ENCODE results near the gene CPLANE2. TPM values are rescaled to one million over a fixed set of nuclear protein-coding genes. Genes with fewer than 3 reads are reported as not detected.

Gene CPLANE2
- total RNA-seq, 1 donor from 2014 or later = 2.0 TPM

- peak; percentile 57 for DNase-seq
Observed at GRCh38 chr1:16187748-16188401, 49.1 kb downstream of the CPLANE2 start.

GRCh38 chr1:16186655-16187235 lies 50.2 kb downstream of the CPLANE2 start:
- no peak for DNase-seq

GRCh38 chr1:16184557-16185303 lies 52.3 kb downstream of the CPLANE2 start:
- DNase-seq = no peak

GRCh38 chr1:16183765-16184556 lies 53.0 kb downstream of the CPLANE2 start:
- no peak for DNase-seq

GRCh38 chr1:16183179-16183578 lies 53.8 kb downstream of the CPLANE2 start:
- no peak for DNase-seq

- DNase-seq = peak; percentile 75
Observed at GRCh38 chr1:16181887-16182719, 54.9 kb downstream of the CPLANE2 start.

Small RNAs within 50 kb of the gene (small RNA-seq; reads per million reads assigned to genes)
- not detected for gene MT1XP1 (ENCODE audit: low replicate concordance)

Other genes starting within 250 kb of the CPLANE2 start
- not detected for gene SRARP, start 232.9 kb downstream of the CPLANE2 start, total RNA-seq
- 3.0 TPM for gene HSPB7, start 219.1 kb downstream of the CPLANE2 start, total RNA-seq
- gene CLCNKA, start 215.1 kb downstream of the CPLANE2 start, total RNA-seq = 0.20 TPM
- gene CLCNKB, start 193.4 kb downstream of the CPLANE2 start, total RNA-seq = 0.20 TPM
- not detected for gene FAM131C, start 163.5 kb downstream of the CPLANE2 start, total RNA-seq
- gene EPHA2, start 81.1 kb downstream of the CPLANE2 start, total RNA-seq = 42.0 TPM
- gene ARHGEF19, start 24.5 kb downstream of the CPLANE2 start, total RNA-seq = 18.7 TPM
- gene FBXO42, start 115.3 kb upstream of the CPLANE2 start, total RNA-seq = 24.8 TPM
- gene SZRD1, start 130.1 kb upstream of the CPLANE2 start, total RNA-seq = 19.3 TPM
- gene SPATA21, start 200.2 kb upstream of the CPLANE2 start, total RNA-seq = not detected
- 45.6 TPM for gene NECAP2, start 203.5 kb upstream of the CPLANE2 start, total RNA-seq